ENCODE measurements around the gene TRMT10A.
"Not testable (repeated sequence)": the region's sequence is repeated elsewhere in the genome, so short reads cannot be mapped to it uniquely, and the experiment has no call there.

DNA sequence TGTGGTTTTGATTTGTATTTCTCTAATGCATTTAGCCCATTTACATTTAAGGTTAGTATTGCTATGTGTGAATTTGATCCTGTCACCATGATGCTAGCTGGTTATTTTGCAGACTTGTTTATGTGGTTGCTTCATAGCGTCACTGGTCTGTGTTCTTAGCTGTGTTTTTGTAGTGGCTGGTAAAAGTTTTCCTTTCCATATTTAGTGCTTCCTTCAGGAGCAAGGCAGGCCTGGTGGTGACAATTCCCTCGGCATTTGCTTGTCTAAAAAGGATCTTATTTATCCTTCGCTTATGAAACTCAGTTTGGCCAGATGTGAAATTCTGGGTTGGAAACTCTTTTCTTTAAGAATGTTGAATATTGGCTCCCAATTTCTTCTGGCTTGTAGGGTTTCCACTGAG is 29.1 kb downstream of the TRMT10A start:
- TF ChIP-seq SUPT20H (IDR thresholded peaks at IDR 0.05; ENCODE audit: borderline replicate concordance, control insufficient read depth, low read depth, low read length); HDAC2 (IDR thresholded peaks at IDR 0.05): not testable (repeated sequence)
- TF ChIP-seq, protein P1, sequence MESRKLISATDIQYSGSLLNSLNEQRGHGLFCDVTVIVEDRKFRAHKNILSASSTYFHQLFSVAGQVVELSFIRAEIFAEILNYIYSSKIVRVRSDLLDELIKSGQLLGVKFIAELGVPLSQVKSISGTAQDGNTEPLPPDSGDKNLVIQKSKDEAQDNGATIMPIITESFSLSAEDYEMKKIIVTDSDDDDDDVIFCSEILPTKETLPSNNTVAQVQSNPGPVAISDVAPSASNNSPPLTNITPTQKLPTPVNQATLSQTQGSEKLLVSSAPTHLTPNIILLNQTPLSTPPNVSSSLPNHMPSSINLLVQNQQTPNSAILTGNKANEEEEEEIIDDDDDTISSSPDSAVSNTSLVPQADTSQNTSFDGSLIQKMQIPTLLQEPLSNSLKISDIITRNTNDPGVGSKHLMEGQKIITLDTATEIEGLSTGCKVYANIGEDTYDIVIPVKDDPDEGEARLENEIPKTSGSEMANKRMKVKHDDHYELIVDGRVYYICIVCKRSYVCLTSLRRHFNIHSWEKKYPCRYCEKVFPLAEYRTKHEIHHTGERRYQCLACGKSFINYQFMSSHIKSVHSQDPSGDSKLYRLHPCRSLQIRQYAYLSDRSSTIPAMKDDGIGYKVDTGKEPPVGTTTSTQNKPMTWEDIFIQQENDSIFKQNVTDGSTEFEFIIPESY (IDR thresholded peaks at IDR 0.05) = not testable (repeated sequence)
- TF ChIP-seq, protein P2, sequence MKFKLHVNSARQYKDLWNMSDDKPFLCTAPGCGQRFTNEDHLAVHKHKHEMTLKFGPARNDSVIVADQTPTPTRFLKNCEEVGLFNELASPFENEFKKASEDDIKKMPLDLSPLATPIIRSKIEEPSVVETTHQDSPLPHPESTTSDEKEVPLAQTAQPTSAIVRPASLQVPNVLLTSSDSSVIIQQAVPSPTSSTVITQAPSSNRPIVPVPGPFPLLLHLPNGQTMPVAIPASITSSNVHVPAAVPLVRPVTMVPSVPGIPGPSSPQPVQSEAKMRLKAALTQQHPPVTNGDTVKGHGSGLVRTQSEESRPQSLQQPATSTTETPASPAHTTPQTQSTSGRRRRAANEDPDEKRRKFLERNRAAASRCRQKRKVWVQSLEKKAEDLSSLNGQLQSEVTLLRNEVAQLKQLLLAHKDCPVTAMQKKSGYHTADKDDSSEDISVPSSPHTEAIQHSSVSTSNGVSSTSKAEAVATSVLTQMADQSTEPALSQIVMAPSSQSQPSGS (IDR thresholded peaks at IDR 0.05; ENCODE audit: low read length) = not testable (repeated sequence)
